GM12878 (cell line): Measurements from ENCODE around the gene MARCHF10. TPM values are rescaled to one million over a fixed set of nuclear protein-coding genes. Genes with fewer than 3 reads are reported as not detected.

ENCODE experiments used
- ATAC-seq: fragments of 200-7000 bp; cut with Tn5 transposase; 3 replicates; pipeline ENCODE4 v1.9.1; 2020; ENCODE audit warnings: mild to moderate bottlenecking, moderate library complexity
- BruUV-seq: library from RNA; stranded (reverse); fragments of 400-500 nt; replicated peaks from 2 replicates; lab custom pipeline; 2021; lab: Mats Ljungman, UMichigan
- CTCF ChIA-PET: fragments of 300-600 bp; sonication (Branson Sonifier 250); formaldehyde crosslinking; extraction: SDS; loops from one replicate; lab custom pipeline; 2021; ENCODE audit warnings: inconsistent platforms; lab: Yijun Ruan, JAX
- POLR2A ChIA-PET: fragments of 350-600 bp; formaldehyde crosslinking; extraction: SDS; loops from one replicate; lab custom pipeline; 2021; ENCODE audit warnings: inconsistent platforms; lab: Charles Lee
- RAD21 ChIA-PET: fragments of 300-600 bp; sonication (Branson Sonifier 250); formaldehyde crosslinking; loops from one replicate; lab custom pipeline; 2023; ENCODE audit warnings: antibody characterized with exemption; ENCODE audit not compliant: unreplicated experiment; lab: Charles Lee
- SMC1A ChIA-PET: fragments of 300-600 bp; sonication (Branson Sonifier 250); formaldehyde crosslinking; loops from one replicate; lab custom pipeline; 2023; ENCODE audit not compliant: unreplicated experiment, uncharacterized antibody; lab: Charles Lee
- DNase-seq: peaks from one replicate; pipeline ENCODE4 v3.0.0-alpha.2; 2011; ENCODE audit warnings: low read depth, low spot score
- FAIRE-seq: peaks from 3 replicates; lab custom pipeline; 2011; peaks lifted over from hg19 to GRCh38; lab: Jason Lieb, UNC
- H2AFZ ChIP-seq: 2 replicates; pipeline ENCODE4 v1.6.0; 2011; ENCODE audit warnings: low read depth, low read length, control low read depth; ENCODE audit not compliant: control insufficient read depth
- H3K27ac ChIP-seq: 2 replicates; pipeline ENCODE4 v1.5.1; 2011; ENCODE audit warnings: control low read depth; ENCODE audit not compliant: control insufficient read depth, insufficient read depth
- H3K27me3 ChIP-seq, 2 experiments: replicated peaks in 1 of 2; 2 replicates each; pipeline versions ENCODE4 v1.6.0 to v1.6.1; 2011; ENCODE audit warnings: low read length in 1 of 2; ENCODE audit not compliant: control insufficient read depth in 2 of 2, insufficient read depth in 2 of 2
- H3K36me3 ChIP-seq, 2 experiments: 2 replicates each; pipeline ENCODE4 v1.5.1; 2011; ENCODE audit warnings: low read length in 1 of 2; ENCODE audit not compliant: control insufficient read depth in 2 of 2, insufficient read depth in 2 of 2
- H3K4me1 ChIP-seq: 2 replicates; pipeline ENCODE4 v1.6.1; 2011; ENCODE audit warnings: mild to moderate bottlenecking, low read length, moderate library complexity, mixed read lengths; ENCODE audit not compliant: control insufficient read depth, insufficient read depth
- H3K4me2 ChIP-seq: 2 replicates; pipeline ENCODE4 v1.6.0; 2011; ENCODE audit warnings: control low read depth; ENCODE audit not compliant: control insufficient read depth, insufficient read depth
- H3K4me3 ChIP-seq: fragments of 200-600 bp; sonication (generic); 2 replicates; pipeline ENCODE4 v1.5.1; 2016
- H3K79me2 ChIP-seq: 2 replicates; pipeline ENCODE4 v1.6.0; 2011; ENCODE audit warnings: low read length; ENCODE audit not compliant: control insufficient read depth, insufficient read depth
- H3K9ac ChIP-seq: 2 replicates; pipeline ENCODE4 v1.8.0; 2011; ENCODE audit warnings: low read length, control low read depth, mixed read lengths; ENCODE audit not compliant: control insufficient read depth, insufficient read depth
- H3K9me3 ChIP-seq: replicated peaks from 3 replicates; pipeline ENCODE4 v1.5.1; 2011; ENCODE audit warnings: mild to moderate bottlenecking, low read length; ENCODE audit not compliant: control insufficient read depth, insufficient read depth
- H4K20me1 ChIP-seq: 2 replicates; pipeline ENCODE4 v1.6.0; 2011; ENCODE audit not compliant: control insufficient read depth, insufficient read depth
- ATF7 ChIP-seq: fragments of 450-650 bp; IDR thresholded peaks from 2 replicates; pipeline ENCODE4 v1.6.1; 2016; ENCODE audit warnings: low read depth, mild to moderate bottlenecking
- BACH1 ChIP-seq: fragments of 450-650 bp; IDR thresholded peaks from 2 replicates; pipeline ENCODE4 v1.6.1; 2017; ENCODE audit warnings: mild to moderate bottlenecking, borderline replicate concordance
- BCL11A ChIP-seq: IDR thresholded peaks from 2 replicates; pipeline ENCODE4 v1.6.1; 2011; ENCODE audit warnings: low read depth, low read length
- CEBPB ChIP-seq, 2 experiments: fragments of 150-350 bp in 1 of 2; IDR thresholded peaks; 2 replicates each; pipeline ENCODE4 v1.6.1; 2012 to 2014; ENCODE audit warnings: low read depth in 2 of 2, low read length in 2 of 2, borderline replicate concordance in 1 of 2, inconsistent platforms in 1 of 2
- CHD4 ChIP-seq: fragments of 200-600 bp; sonication (generic); IDR thresholded peaks from 2 replicates; pipeline ENCODE4 v1.6.1; 2016; ENCODE audit warnings: mild to moderate bottlenecking
- CREM ChIP-seq: IDR thresholded peaks from 2 replicates; pipeline ENCODE4 v1.6.1; 2014; ENCODE audit warnings: antibody characterized with exemption, low read depth
- EGR1 ChIP-seq, 2 experiments: IDR thresholded peaks; 1 replicate in 1 of 2; 2 replicates in 1 of 2; pipeline ENCODE4 v1.6.1; 2011 to 2012; ENCODE audit warnings: low read depth in 2 of 2, low read length in 2 of 2, borderline replicate concordance in 1 of 2, mild to moderate bottlenecking in 1 of 2, moderate library complexity in 1 of 2
- ESRRA ChIP-seq: IDR thresholded peaks from 2 replicates; pipeline ENCODE4 v1.6.1; 2012; ENCODE audit warnings: mild to moderate bottlenecking, low read length, improper control_type of control experiment
- FOXM1 ChIP-seq: IDR thresholded peaks from 2 replicates; pipeline ENCODE4 v1.6.1; 2012; ENCODE audit warnings: low read depth, mild to moderate bottlenecking, inconsistent platforms, low read length, moderate library complexity
- HCFC1 ChIP-seq: fragments of 150-350 bp; IDR thresholded peaks from 2 replicates; pipeline ENCODE4 v1.6.1; 2014; ENCODE audit warnings: low read length
- HDAC6 ChIP-seq: fragments of 200-600 bp; sonication (generic); IDR thresholded peaks from one replicate; pipeline ENCODE4 v1.8.0; 2017; ENCODE audit warnings: antibody characterized with exemption; ENCODE audit not compliant: unreplicated experiment
- IRF3 ChIP-seq: fragments of 450-650 bp; IDR thresholded peaks from 2 replicates; pipeline ENCODE4 v1.6.1; 2014; ENCODE audit warnings: mild to moderate bottlenecking
- IRF5 ChIP-seq: fragments of 450-650 bp; IDR thresholded peaks from 2 replicates; pipeline ENCODE4 v1.6.1; 2017; ENCODE audit warnings: borderline replicate concordance
- KLF5 ChIP-seq: fragments of 450-650 bp; IDR thresholded peaks from 2 replicates; pipeline ENCODE4 v1.6.1; 2014; ENCODE audit warnings: mild to moderate bottlenecking; ENCODE audit not compliant: partially characterized antibody
- LARP7 ChIP-seq: fragments of 450-650 bp; IDR thresholded peaks from 2 replicates; pipeline ENCODE4 v1.6.1; 2017; ENCODE audit warnings: mild to moderate bottlenecking
- MEF2B ChIP-seq: fragments of 450-650 bp; IDR thresholded peaks from 2 replicates; pipeline ENCODE4 v1.6.1; 2018; ENCODE audit warnings: mild to moderate bottlenecking, moderate library complexity; ENCODE audit not compliant: partially characterized antibody, poor library complexity, severe bottlenecking
- MXI1 ChIP-seq: fragments of 150-350 bp; IDR thresholded peaks from 2 replicates; pipeline ENCODE4 v1.6.1; 2011; ENCODE audit warnings: low read depth, mild to moderate bottlenecking, inconsistent platforms, low read length, improper control_type of control experiment
- PAX8 ChIP-seq: fragments of 450-650 bp; IDR thresholded peaks from 2 replicates; pipeline ENCODE4 v1.6.1; 2017; ENCODE audit warnings: mild to moderate bottlenecking, moderate library complexity
- RAD21 ChIP-seq: IDR thresholded peaks from 2 replicates; pipeline ENCODE4 v1.6.1; 2011; ENCODE audit warnings: mild to moderate bottlenecking, low read depth, low read length, moderate library complexity; ENCODE audit not compliant: insufficient read depth
- SIX5 ChIP-seq: IDR thresholded peaks from 2 replicates; pipeline ENCODE4 v1.6.1; 2011; ENCODE audit warnings: mild to moderate bottlenecking, low read depth, low read length, moderate library complexity; ENCODE audit not compliant: severe bottlenecking
- YY1 ChIP-seq: IDR thresholded peaks from 2 replicates; pipeline ENCODE4 v1.6.1; 2011; ENCODE audit warnings: low read depth, mild to moderate bottlenecking, low read length
- WGBS: methylation state at CpG from one replicate; pipeline ENCODE4 v1.1.6; 2016; ENCODE audit warnings: low lambda C conversion rate; ENCODE audit not compliant: insufficient replicate concordance, insufficient coverage; ENCODE audit errors: missing lambda C conversion rate; 5-methylcytosine and 5-hydroxymethylcytosine counted together
- in situ Hi-C: fragments of 300-500 bp; cut with MboI; formaldehyde crosslinking; loops from 9 replicates; pipeline ENCODE4 v1.14.3; 2018; ENCODE audit warnings: mixed read lengths
- intact Hi-C: fragments of 100-400 bp; cut with micrococcal nuclease; formaldehyde crosslinking; loops from one replicate; pipeline ENCODE4 v1.14.2; 2022; ENCODE audit not compliant: unreplicated experiment
- polyA plus RNA-seq, 11 experiments: library from polyadenylated mRNA; depleted of rRNA in 4 of 11; unstranded in 6 of 11; stranded (reverse) in 5 of 11; fragments of >200 nt; fragmentation: Nextera tagmentation in 4 of 11; fragmentation: Illumina TruSeq in 1 of 11; extraction: Ambion mirVana in 4 of 11; extraction: Trizol in 1 of 11; gene quantifications; 1 replicate in 1 of 11; 2 replicates in 10 of 11; pipeline versions ENCODE4 v1.2.1 to v1.2.3, GENCODE V29; 2011 to 2016; ENCODE audit warnings: inconsistent platforms in 2 of 11, missing spikeins in 2 of 11, low read depth in 1 of 11
- total RNA-seq, 4 experiments: library from RNA; depleted of rRNA in 3 of 4; stranded (reverse); fragments of >200 nt in 3 of 4; fragmentation: Illumina TruSeq in 1 of 4; extraction: Trizol in 1 of 4; gene quantifications; 2 replicates each; pipeline versions ENCODE4 v1.2.1 to v1.2.3, GENCODE V29; 2013 to 2021

Gene MARCHF10
- total and polyA plus RNA-seq, 10 of the 15 experiments (the other 5 are each of a cell fraction or from before 2014, with no cell fraction given), result 0.11 to 0.24 TPM; not detected in 8

- TF ChIP-seq BACH1 (no peak), RAD21 (no peak), MEF2B (no peak), FOXM1 (no peak), CREM (no peak)
Observed at GRCh38 chr17:62713086-62713881, 94.8 kb downstream of the MARCHF10 start (continued).

- ATAC-seq, result no peak
- no peak overlapping the region for H3K27ac ChIP-seq
- no peaks in the 10 kb centered on the region for H3K27me3 ChIP-seq
- ChIA-PET RAD21 (no interaction called here), SMC1A (no interaction called here), CTCF (no interaction called here), POLR2A (no interaction called here)
- 62% methylated on average over 8 of the region's 8 CpGs for WGBS
- in situ Hi-C loops (loop anchor here (5.0 kb wide), 1 partner anchor 260 kb away; no protein-coding TSS in a partner anchor), intact Hi-C loops (no loop called here)
- H2AFZ ChIP-seq, result no peak overlapping the region
- no peak overlapping the region for H3K4me2 ChIP-seq
- no peak overlapping the region for H3K4me3 ChIP-seq
- peaks cover 7% of the 10 kb centered on the region; the same call in 2 of the 3 replicates for H3K9me3 ChIP-seq
- no peaks in the 10 kb centered on the region for H4K20me1 ChIP-seq
- no peaks in the 10 kb centered on the region for H3K79me2 ChIP-seq
- no peak overlapping the region for H3K9ac ChIP-seq
- no peaks in the 10 kb centered on the region for H3K4me1 ChIP-seq
- DNase-seq, result no peak
- no peak for FAIRE-seq
- BruUV-seq, result no TSS peak
- H3K36me3 ChIP-seq, result no peaks in the 10 kb centered on the region
- TF ChIP-seq KLF5 (no peak), PAX8 (no peak), ATF7 (no peak), MXI1 (no peak), CHD4 (no peak), IRF5 (no peak), YY1 (no peak), HDAC6 (no peak), EGR1 (IDR thresholded peaks at IDR 0.05; ENCODE audit: borderline replicate concordance in 1 of 2, low read depth in 2 of 2, low read length in 2 of 2) (no peak), SIX5 (no peak), LARP7 (no peak), ESRRA (no peak), HCFC1 (no peak), CEBPB (IDR thresholded peaks at IDR 0.05; ENCODE audit: borderline replicate concordance in 1 of 2, low read depth in 2 of 2, low read length in 2 of 2) (no peak), BCL11A (no peak), IRF3 (no peak)
Observed at GRCh38 chr17:62712171-62712581, 95.9 kb downstream of the MARCHF10 start.
